CD4-positive, alpha-beta T cell (primary cell): ENCODE data around the gene RPL10L. TPM values are rescaled to one million over a fixed set of nuclear protein-coding genes. Genes with fewer than 3 reads are reported as not detected.

ENCODE experiments used
- ATAC-seq: fragments of 200-7000 bp; cut with Tn5 transposase; one replicate; pipeline ENCODE4 v1.10.0; 2022; ENCODE audit warnings: mild to moderate bottlenecking; ENCODE audit not compliant: poor library complexity
- CTCF ChIA-PET: fragments of 350-600 bp; sonication (Branson Sonifier 250); formaldehyde crosslinking; loops from one replicate; lab custom pipeline; 2021; ENCODE audit warnings: antibody characterized with exemption, inconsistent platforms; lab: Charles Lee
- POLR2A ChIA-PET: fragments of 350-600 bp; sonication (Branson Sonifier 250); formaldehyde crosslinking; loops from one replicate; lab custom pipeline; 2021; ENCODE audit warnings: antibody characterized with exemption, inconsistent platforms; lab: Charles Lee
- DNase-seq, 14 experiments: peaks; one replicate each; pipeline ENCODE4 v3.0.0-alpha.2; 2013 to 2020; ENCODE audit warnings: mixed read lengths in 2 of 14
- H3K27ac ChIP-seq, 2 donors: one replicate each; pipeline versions ENCODE4 v1.5.1 to v1.7.0; 2013; ENCODE audit warnings: low read length in 2 of 2, low read depth in 1 of 2, mild to moderate bottlenecking in 1 of 2
- H3K27me3 ChIP-seq, 2 experiments: 1 replicate in 1 of 2; 2 replicates in 1 of 2; pipeline versions ENCODE4 v1.6.1 to v1.7.0; 2013; ENCODE audit warnings: low read length in 2 of 2, control low read depth in 1 of 2, mild to moderate bottlenecking in 1 of 2, moderate library complexity in 1 of 2; ENCODE audit not compliant: insufficient read depth in 2 of 2, control insufficient read depth in 1 of 2
- H3K36me3 ChIP-seq: one replicate; pipeline ENCODE4 v1.6.1; 2013; ENCODE audit warnings: low read length, control low read depth; ENCODE audit not compliant: insufficient read depth
- H3K4me1 ChIP-seq: one replicate; pipeline ENCODE4 v1.6.1; 2013; ENCODE audit warnings: low read length, control low read depth; ENCODE audit not compliant: insufficient read depth
- H3K4me3 ChIP-seq: one replicate; pipeline ENCODE4 v1.5.1; 2013; ENCODE audit warnings: mild to moderate bottlenecking, low read length, moderate library complexity
- H3K9me3 ChIP-seq, 2 experiments: 1 replicate in 1 of 2; 2 replicates in 1 of 2; pipeline versions ENCODE4 v1.6.1 to v1.7.0; 2013; ENCODE audit warnings: low read length in 2 of 2, mild to moderate bottlenecking in 2 of 2, control low read depth in 1 of 2, moderate library complexity in 1 of 2; ENCODE audit not compliant: control insufficient read depth in 1 of 2, insufficient read depth in 1 of 2
- H3K27ac Mint-ChIP-seq: one replicate; pipeline ENCODE4 v1.8.0; 2020; ENCODE audit warnings: mixed read lengths
- H3K27me3 Mint-ChIP-seq: one replicate; pipeline ENCODE4 v1.8.0; 2021; ENCODE audit warnings: mixed read lengths
- H3K36me3 Mint-ChIP-seq: one replicate; pipeline ENCODE4 v1.8.0; 2021; ENCODE audit warnings: low read depth, mixed read lengths
- H3K4me1 Mint-ChIP-seq: one replicate; pipeline ENCODE4 v1.8.0; 2021; ENCODE audit warnings: low read depth, mixed read lengths
- H3K4me3 Mint-ChIP-seq: one replicate; pipeline ENCODE4 v1.8.0; 2020; ENCODE audit warnings: mild to moderate bottlenecking, mixed read lengths
- H3K9me3 Mint-ChIP-seq: one replicate; pipeline ENCODE4 v1.8.0; 2020; ENCODE audit warnings: mixed read lengths
- CTCF ChIP-seq: fragments of 200-600 bp; IDR thresholded peaks from one replicate; pipeline ENCODE4 v1.8.0; 2022; ENCODE audit warnings: antibody characterized with exemption, mild to moderate bottlenecking
- intact Hi-C, 2 experiments: fragments of 100-400 bp; cut with DNase I in 1 of 2; cut with micrococcal nuclease in 1 of 2; formaldehyde crosslinking; loops; one replicate each; pipeline versions ENCODE4 v1.15.1 to v1.9.0; 2023 to 2025; cut with DNase I, micrococcal nuclease
- polyA plus RNA-seq, 2 donors: library from polyadenylated mRNA; unstranded; fragments of 120-200 nt; gene quantifications; one replicate each; pipeline ENCODE4 v1.2.1, GENCODE V29; 2013
- total RNA-seq, 174 experiments: library from RNA in 2 of 174; stranded (reverse) in 2 of 174; gene quantifications; one replicate each; pipeline ENCODE4 v1.2.3 and lab custom pipeline; 2021 to 2026

Gene RPL10L
- total RNA-seq (not detected), total RNA-seq (lab: John Stamatoyannopoulos, UW) (0 to 0.34 (median 0) reads per million in 172 experiments)
- polyA plus RNA-seq (2013, experiment 1 of 2), result not detected
- not detected for polyA plus RNA-seq (2013, experiment 2 of 2)

DNA sequence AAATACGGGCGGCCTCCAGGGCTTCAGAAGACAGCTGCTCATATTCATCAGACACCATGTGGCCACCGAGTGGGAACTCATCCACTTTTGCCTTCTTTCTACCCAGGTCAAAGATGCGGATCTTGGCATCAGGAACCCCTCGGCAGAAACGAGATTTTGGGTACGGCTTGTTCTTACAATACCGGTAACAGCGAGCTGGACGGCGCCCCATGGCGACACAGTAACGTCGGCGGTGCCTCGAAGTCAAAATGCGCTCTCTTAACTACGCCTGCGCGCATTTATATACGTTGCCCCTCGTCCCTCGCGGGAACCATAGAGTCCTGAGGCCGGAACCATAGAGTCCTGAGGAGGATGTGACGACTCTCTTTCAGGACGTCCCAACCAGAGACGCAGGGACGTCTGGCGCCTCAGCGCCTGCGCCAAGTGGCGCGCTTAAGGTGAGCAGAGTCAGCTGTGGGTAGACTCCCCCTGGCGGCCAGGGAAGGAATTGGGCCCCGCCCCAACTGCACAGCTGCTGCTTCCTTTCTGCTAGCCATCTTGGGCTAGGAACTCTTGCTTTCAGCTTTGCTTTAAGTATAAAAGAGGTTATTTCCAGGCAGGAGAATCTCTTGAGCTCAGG, at the start of gene RPL10L:
TSS of gene RPL10L (minus strand) at position 256 of the 619 bp plus-strand sequence. CDS start at position 211, 45 bp downstream.
- Histone ChIP-seq H3K27ac (no peak within 1 kb of the TSS), H3K36me3 (no peaks in the 10 kb centered on the region), H3K27me3 (no peaks in the 10 kb centered on the region), H3K9me3 (peaks cover 0 to 15% of the 10 kb centered on the region in 2 experiments), H3K4me1 (no peaks in the 10 kb centered on the region), H3K4me3 (no peak within 1 kb of the TSS)
- H3K4me1 Mint-ChIP-seq, result no peaks in the 10 kb centered on the region
- TF ChIP-seq CTCF, result no peak
- no peak within 1 kb of the TSS for H3K4me3 Mint-ChIP-seq
- H3K9me3 Mint-ChIP-seq, result peaks cover 6% of the 10 kb centered on the region
- no peaks in the 10 kb centered on the region for H3K36me3 Mint-ChIP-seq
- DNase-seq (no peak), ATAC-seq (no peak)
- ChIA-PET POLR2A (no interaction called here), CTCF (interaction anchor here (1.2 kb wide), 1 partner anchor 12 kb away, joined by 3 read pairs; no protein-coding TSS in a partner anchor)
- intact Hi-C loops, result loop anchor here in 1 of 2 experiments (5.0 kb wide), 1 partner anchor 464 kb away; no protein-coding TSS in a partner anchor
- H3K27me3 Mint-ChIP-seq, result no peaks in the 10 kb centered on the region
- H3K27ac Mint-ChIP-seq, result no peak within 1 kb of the TSS

DNA sequence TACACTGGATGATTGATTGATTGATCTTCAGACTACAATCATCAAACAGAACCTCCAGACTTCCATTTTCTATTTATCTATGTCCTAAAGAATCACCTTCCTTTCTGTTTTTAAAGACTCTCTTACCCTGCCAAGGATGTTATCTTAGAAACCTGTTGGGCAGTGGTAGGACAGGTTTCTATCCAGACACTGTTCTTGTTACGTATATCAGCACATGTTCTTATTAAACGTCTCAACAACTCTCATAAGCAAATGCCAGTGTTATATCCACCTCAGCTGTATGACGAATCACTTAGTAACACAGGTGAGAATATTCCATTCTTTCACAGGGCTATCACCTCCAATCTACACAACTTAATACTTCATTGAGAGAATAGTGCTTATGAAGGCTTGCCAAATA, 40.2 kb upstream of the RPL10L start:
- no peak for DNase-seq
- H3K4me1 Mint-ChIP-seq, result no peaks in the 10 kb centered on the region
- Histone ChIP-seq H3K27ac (no peak overlapping the region), H3K9me3 (peaks cover 0 to 9% of the 10 kb centered on the region in 2 experiments), H3K4me1 (no peaks in the 10 kb centered on the region), H3K27me3 (no peaks in the 10 kb centered on the region), H3K4me3 (no peak overlapping the region), H3K36me3 (no peaks in the 10 kb centered on the region)
- ChIA-PET CTCF (no interaction called here), POLR2A (no interaction called here)
- no peak for ATAC-seq
- intact Hi-C loops, result no loop called here
- TF ChIP-seq CTCF, result no peak
- no peaks in the 10 kb centered on the region for H3K36me3 Mint-ChIP-seq
- H3K27me3 Mint-ChIP-seq, result no peaks in the 10 kb centered on the region
- peaks cover 10% of the 10 kb centered on the region for H3K9me3 Mint-ChIP-seq
- H3K4me3 Mint-ChIP-seq, result no peak overlapping the region
- no peak overlapping the region for H3K27ac Mint-ChIP-seq

- H3K4me3 ChIP-seq, result no peak overlapping the region
- intact Hi-C loops, result no loop called here
- Mint-ChIP-seq H3K27ac (no peak overlapping the region), H3K9me3 (peaks cover 14% of the 10 kb centered on the region), H3K36me3 (no peaks in the 10 kb centered on the region), H3K4me3 (no peak overlapping the region), H3K27me3 (no peaks in the 10 kb centered on the region), H3K4me1 (no peaks in the 10 kb centered on the region)
- peaks cover 8 to 13% of the 10 kb centered on the region in 2 experiments for H3K9me3 ChIP-seq
- no peaks in the 10 kb centered on the region for H3K4me1 ChIP-seq
- CTCF ChIA-PET, result no interaction called here
- DNase-seq (no peak), ATAC-seq (no peak)
- H3K27ac ChIP-seq, result no peak overlapping the region
- POLR2A ChIA-PET, result no interaction called here
- no peak for TF ChIP-seq CTCF
- no peaks in the 10 kb centered on the region for H3K36me3 ChIP-seq
- H3K27me3 ChIP-seq, result no peaks in the 10 kb centered on the region
Observed at GRCh38 chr14:46686652-46687051, 35.1 kb upstream of the RPL10L start.
